Measurements from ENCODE around the gene MTHFSD.
"Not testable (repeated sequence)": the region's sequence is repeated elsewhere in the genome, so short reads cannot be mapped to it uniquely, and the experiment has no call there.

MTHFSD gene, protein sequence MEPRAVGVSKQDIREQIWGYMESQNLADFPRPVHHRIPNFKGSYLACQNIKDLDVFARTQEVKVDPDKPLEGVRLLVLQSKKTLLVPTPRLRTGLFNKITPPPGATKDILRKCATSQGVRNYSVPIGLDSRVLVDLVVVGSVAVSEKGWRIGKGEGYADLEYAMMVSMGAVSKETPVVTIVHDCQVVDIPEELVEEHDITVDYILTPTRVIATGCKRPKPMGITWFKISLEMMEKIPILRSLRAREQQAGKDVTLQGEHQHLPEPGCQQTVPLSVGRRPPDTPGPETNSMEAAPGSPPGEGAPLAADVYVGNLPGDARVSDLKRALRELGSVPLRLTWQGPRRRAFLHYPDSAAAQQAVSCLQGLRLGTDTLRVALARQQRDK

DNA sequence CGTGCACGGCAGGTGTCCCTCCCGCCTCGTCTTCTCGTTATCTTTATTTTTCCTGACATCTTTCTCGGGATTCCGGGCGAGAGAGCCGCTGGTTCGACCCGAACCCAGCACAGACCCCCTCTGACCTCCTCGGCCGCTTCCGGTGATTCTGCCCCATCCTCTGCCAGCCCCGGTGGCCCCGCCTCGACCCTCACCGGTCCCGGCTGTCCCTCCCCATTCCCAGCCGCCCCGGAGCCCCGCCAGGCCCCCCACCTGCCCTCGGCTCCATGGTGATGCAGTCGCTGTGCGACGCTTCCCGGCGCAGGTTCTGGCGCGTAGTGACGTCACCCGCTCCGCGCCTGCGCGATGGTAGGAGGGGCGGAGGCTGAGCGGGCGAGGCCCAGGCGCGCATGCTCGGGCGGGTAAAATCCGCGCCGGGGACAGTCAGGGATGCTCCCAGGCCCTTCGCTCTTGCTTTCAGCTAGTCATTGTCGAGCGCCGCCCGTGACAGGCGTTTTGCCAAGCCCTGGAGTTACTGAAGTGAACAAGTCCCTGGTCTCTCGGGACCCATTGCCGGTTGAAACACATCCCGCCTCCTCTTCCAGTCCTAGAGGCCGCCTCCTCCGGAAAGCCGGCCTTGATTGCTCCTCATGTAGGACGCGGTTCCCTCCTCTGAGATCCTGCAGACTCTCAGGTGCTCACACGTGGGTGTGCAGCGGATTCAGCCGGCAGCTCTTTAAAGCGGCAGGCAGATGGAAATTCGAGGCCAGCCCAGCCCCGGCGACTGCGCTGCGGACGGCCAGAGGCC is at the start of gene MTHFSD:
Gene MTHFSD, minus strand, starts transcription at position 319 of the 787 bp plus-strand sequence. Its CDS starts 51 bp downstream, at position 268.
- peak; percentile 87 to 98 (median 93) for DNase-seq (ENCODE audit: low read depth in 3 of 3, low spot score in 1 of 3)

DNA sequence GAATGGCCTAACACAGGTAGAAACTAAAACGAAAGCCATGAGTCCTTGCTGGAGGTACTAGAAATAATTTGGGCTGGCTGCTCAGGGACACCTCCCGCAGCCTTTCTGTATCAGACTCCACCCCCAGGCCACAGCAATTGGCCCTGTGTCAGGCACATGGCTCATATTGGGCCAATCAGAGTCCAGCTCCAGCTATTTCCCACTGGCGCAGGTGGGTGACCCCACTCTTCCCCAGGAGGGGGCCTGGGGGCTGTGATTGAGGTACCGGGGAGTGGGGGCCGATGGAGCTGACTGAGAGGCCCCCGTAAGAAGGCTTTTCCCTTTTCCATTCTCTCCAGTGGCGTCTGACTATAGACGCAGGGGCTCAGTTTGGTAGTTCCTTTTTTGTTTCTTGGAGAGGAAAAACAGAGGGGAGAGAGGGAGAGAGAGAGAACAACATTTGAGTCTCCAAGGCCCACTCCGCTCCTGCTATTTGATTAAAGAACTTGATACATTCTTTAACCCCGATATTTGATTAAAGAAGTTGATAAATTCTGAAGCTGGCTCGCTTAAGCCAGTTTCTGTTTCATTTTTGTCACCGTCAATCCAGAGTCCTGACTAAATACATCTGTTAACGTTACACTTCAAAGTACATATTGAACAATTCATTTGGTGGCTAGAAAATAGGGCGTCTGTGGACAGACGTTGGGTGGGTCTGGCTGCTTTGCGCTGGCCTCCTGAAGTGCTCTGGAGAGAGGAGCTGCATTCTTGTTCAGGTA is 49.6 kb upstream of the MTHFSD start:
- peak in 2 of 3 donors; percentile 12 to 16 for DNase-seq (ENCODE audit: low read depth in 3 of 3, low spot score in 1 of 3)

DNA sequence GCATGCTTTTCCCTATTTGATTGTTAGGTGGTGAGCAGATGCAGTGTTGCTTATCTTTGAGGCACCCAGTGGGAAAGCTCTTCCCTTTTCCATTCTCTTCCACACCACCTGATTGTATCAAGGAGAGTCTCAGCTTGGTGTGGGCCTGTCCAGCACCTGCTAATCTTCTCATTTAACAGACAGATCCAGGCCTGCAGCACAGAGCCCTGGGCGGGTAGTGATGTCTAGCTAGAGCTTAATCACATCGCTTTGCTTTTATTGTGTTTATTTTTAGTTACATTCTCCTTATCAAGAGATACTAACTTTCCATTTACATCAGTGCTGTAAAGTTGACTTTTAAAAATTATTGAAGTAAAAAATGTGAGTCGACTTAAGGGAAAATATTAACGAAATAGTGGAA is 47.5 kb upstream of the MTHFSD start:
- DNase-seq (ENCODE audit: low read depth in 3 of 3, low spot score in 1 of 3) = no peak

DNA sequence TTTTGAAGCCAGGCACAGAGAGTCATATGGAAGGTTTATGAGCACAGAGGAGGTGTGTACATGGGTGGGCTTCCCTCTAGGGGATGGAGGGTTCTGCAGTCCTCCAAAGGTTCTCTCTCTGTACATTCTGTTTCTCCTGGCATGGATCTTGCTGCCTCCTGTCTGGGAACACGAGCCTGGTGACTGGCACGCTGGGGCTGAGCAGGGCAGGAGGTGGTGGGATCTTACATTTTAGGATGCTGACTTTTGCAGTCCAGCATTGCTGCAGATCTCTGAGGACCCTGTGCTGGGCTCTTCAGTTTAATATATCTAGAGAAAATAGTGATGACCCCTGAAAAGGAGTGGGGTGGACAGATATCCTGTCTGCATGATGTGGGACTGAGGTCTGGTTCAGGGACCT is 46.3 kb upstream of the MTHFSD start:
- no peak for DNase-seq (ENCODE audit: low read depth in 3 of 3, low spot score in 1 of 3)

DNA sequence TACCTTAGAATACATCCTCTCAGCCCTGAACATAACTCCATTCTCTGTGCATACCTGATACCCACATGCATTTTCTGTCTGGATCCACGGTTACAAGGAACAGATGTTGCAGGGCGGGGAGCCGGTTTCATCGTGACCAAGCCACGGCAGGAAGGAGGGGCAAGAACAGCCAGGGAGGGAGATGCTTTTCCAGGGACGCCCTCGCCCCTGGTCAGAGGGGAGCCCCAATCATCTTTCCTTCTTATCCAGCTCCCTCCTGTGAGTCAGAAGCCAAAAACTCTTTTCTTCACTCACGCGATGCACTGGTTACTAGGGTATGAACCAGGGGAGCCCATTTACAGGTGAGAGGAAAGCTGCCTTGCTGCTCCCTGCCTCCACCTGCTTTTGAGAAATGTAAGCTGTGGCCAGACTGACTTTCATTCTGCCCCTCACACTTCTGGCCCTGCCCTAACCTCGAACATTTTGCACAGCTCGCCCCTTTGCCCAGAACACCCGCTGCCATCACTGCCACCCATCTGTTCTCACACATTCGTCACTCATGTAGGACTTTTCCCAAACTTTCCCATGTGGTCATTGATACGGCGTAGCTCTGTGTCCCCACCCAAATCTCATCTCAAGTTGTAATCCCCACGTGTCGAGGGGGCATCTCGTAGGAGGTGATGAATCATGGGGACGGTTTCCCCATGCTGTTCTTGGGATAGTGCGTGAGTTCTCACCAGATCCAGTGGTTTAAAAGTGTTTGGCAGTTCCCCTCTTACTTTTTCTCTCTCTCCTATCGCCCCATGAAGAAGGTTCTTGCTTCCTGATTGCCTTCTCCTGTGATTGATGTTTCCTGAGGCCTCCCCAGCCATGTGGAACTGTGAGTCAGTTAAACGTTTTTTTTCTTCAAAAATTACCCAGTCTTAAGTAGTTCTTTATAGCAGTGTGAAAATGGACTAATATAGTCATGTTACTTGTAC is 43.9 kb upstream of the MTHFSD start:
- no peak for DNase-seq (ENCODE audit: low read depth in 3 of 3, low spot score in 1 of 3)

DNA sequence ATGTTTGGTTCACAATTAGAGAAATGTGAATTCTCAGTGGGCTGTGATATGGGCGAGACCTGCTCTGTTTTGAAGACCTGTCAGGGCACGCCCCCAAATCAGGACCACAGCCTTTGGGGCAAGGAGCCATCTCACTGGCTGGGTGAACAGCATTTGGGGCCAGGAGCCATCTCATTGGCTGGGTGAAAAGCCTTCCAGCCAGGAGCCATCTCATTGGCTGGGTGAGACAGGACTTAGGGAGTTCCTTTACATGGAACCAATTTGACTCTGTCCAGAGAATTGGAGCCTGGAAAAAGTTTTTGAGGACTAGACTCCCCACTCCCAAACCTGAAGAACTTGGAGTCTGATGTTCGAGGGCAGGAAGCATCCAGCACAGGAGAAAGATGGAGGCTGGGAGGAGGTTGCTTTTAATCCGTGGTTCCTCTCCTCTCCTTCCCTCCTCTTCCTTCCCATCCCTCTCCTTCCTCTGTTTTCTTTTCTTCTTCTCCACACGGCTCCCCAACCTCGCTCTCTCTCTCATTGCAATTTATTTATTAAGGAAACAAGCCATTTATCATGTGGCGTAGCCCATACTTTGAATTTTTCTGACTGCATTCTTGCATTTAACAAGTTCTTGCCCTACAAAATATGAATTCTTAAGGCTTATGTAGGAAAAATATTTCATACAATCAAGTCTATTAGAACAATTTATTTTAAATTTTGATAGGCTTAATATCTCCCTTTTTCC is 43.0 kb upstream of the MTHFSD start:
- no peak for DNase-seq (ENCODE audit: low read depth in 3 of 3, low spot score in 1 of 3)

DNA sequence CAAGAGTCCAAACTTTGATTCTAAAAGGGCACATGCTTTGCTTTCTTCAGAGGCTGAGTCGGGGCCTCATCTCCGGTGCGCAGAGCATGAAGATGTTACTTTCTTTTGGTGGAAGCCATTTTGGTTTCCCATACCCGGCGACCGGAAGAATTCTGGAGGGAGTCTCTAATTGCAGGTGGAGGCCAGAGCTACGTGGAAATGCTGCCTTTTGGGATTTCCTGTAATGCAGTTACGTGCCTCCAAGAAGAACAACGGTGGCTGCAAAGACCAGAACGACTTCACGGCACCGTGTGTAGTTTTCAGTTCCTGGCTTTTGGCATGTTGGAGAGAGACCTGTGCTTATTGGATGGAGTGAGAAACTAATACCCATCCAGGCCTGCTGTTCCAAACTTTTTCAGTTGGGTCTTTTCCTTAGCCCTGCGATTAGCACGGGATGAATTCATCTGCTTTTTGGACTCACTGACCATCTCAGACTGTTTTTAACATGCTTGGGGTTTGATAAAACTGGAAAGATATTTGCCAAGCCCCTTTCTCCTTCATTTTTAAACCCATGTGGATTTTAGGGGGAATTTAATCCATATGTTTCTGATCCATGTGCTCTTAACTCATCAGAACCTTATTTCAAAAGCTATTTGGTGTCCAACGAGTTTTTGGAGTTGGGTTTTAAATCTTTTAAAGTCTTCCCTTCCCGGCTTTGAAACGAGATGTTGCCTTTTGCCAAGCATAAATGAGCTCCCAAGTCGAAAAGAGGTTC is 42.3 kb upstream of the MTHFSD start:
- DNase-seq (ENCODE audit: low read depth in 3 of 3, low spot score in 1 of 3) = no peak

DNA sequence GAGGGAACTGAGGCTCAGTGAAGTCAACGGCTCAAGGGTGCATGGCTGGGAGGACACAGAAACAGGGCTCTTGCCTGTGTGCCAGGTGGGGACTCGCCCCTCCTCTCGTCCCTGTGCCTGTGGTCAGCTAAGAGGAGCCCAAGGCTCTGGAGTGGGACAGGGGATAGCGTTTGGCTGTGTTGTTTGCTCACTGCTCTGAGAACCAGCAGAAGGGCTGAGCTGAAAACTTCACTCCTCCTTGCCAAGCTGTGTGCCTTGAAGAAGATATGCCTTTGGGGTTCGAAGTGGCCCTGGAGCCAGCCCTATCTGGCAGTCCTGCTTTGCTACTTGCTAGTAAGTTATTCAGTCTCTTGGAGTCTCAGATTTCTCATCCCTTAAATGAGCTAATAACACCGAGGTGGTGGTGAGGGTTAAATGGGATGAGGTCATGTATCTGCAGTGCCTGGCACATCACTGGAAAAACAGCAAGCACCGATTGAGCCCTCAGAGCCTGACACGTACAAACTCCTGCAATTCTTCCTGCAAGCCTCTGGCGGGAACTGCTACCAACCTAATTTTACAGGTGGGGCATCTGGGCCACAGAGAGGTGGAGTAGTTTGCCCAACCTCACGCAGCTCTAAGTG is 41.1 kb upstream of the MTHFSD start:
- DNase-seq (ENCODE audit: low read depth in 3 of 3, low spot score in 1 of 3) = no peak

DNA sequence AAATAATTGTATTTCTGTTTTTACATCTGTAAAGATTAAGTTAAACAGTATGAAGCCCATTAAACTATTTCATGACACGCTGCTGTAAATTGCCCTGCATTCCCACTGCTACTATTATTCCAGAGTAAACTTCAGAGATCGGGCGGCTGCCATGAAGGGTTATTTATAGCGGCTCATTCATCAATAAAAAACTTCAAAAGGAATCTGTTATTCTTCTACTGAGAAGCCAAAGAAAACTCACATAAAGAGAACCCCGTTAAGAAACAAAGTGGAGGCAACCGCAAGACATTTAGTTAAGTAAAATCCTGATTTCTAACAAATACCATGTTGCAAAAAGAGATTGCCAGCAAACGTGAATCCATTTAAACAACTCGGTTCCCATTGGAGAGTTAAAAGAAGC is 39.7 kb upstream of the MTHFSD start:
- no peak for DNase-seq (ENCODE audit: low read depth in 3 of 3, low spot score in 1 of 3)

DNA sequence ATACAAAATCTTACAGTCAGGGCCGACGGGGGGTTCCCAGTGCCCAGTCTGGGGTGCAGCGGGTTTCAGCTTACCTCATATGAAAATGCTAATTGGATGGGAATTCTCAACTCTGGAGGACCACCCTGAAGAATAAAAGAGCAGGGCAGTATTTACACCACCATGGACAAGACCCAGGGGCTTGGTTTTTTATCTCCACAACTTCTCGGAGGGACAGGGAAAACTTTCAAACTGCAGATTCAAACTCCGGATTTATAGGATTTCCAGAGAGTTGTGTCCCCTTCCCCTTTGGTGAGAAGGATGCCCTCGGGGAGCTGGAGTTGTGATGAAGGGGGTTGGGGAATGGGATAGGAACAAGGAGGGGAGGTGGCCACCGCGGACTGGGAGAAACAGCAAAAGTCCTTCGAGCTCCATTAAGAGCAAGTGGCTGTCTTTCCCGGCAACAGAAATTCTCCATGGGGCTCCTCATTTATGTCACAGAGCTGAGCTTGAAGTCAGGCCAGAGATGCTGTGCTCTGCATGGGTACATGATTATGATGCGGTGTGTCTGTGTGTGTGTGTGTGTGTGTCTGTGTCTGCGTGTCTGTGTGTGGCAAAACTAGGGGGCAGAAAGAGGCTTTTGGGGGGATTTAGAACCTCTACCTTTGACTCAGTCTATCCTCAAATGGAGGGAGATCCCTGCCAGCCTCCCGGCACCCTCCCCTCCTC is 39.0 kb upstream of the MTHFSD start:
- no peak for DNase-seq (ENCODE audit: low read depth in 3 of 3, low spot score in 1 of 3)

DNA sequence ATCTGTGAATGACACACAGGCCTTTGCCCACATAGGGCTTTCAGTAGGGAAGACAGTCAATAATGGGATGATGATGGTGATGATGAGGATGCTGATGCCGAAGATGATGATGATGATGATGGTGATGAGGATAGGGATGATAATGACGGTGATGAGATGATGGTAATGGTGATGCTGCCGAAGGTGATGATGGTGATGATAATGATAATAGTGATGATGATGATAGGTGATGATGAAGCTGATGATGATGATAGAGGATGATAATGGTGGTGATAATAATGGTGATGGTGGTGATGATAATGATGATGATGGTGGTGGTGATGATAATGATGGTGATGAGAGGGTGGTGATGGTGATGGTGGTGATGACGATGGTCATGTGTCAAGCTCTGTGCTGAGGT is 36.2 kb upstream of the MTHFSD start:
- no peak for DNase-seq (ENCODE audit: low read depth in 3 of 3, low spot score in 1 of 3)

DNA sequence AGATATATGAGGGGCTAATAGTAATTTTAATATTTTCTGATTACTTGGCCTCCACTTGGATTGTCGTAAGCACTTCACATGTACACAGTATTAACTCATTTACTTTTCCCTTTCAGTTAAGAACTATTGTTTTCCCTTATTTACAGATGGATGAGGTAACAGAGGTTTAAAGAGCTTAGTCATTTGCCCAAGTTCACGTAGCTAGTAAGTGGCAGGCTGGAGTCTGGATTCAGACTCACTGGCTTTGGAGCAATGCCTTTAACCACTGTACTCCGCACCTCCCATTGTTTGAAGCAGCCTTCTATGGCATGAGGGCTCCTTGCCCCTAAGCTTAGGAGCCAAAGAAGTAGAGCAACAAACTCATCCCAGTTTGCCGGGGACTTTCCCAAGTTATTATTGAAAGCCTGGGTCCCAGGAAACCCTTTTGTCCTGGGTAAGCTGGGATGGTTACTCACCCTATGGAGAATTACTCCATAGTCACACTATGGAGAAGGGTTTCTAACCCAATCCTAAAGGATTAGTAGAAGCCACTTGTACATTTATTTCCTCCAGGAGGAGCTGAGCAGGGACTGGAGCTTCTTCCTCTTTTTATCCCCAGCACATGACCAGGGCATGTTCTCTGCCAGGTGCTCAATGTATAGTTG is 35.6 kb upstream of the MTHFSD start:
- no peak for DNase-seq (ENCODE audit: low read depth in 3 of 3, low spot score in 1 of 3)

DNA sequence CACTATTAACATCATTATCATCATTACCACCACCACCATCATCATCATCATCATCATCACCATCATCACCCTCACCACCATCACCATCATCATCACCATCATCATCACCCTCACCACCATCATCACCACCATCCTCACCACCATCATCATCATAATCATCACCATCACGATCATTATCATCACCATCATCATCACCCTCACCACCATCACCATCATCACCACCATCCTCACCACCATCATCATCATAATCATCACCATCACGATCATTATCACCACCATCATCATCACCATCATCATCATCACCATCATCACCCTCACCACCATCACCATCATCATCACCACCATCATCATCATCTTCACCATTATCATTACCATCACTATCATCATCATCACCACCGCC is 32.9 kb upstream of the MTHFSD start:
- DNase-seq (ENCODE audit: low read depth in 3 of 3, low spot score in 1 of 3) = not testable (repeated sequence)

DNA sequence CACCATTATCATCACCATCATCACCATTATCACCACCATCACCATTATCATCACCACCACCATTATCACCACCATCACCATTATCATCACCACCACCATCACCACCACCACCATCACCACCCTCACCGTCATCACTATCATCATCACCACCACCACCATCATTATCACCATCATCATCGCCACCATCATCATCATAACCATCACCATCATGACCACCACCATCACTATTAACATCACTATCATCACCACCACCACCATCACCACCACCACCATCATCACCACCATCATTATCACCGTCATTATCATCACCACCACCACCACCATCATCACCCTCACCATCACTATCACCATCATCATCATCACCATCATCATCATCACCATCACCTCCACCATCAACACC is 32.5 kb upstream of the MTHFSD start:
- DNase-seq (ENCODE audit: low read depth in 3 of 3, low spot score in 1 of 3) = no peak

DNA sequence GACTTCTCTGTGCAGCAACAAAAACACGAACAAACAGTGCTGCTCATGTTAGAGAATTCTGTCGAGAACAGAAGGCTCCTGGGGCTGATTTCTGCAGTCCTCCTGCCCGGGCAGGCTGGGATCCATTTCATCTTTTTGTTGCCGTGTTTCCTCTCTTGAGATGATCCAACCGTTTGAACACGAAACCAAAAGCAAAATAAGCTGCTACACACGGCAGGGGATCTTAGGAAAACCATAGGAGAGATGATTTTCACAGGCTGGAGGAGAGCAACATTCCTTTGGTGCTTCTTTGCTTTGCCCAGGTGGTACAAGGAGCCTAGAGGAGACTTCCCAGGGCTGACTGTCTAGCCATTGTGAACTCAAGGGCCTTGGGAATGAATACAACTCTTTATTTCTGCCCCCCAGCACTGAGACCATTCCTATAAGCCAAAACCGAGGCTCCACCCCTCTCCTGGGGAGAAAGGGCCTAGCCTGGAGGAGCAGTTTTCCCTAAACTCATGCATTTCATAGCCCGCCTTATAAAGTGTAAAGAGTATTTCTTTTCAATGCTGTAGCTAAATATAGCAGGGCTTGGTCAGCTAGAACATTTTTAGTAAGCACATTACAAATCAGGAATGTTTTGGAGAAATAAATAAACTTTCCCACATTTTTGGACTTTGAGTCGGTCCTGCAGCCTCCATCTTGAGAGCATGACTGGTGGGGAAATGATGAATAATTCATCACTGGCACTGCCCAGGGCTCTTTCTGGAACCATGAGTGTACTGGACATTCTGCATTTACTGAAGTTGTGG is 31.0 kb upstream of the MTHFSD start:
- DNase-seq (ENCODE audit: low read depth in 3 of 3, low spot score in 1 of 3) = no peak

DNA sequence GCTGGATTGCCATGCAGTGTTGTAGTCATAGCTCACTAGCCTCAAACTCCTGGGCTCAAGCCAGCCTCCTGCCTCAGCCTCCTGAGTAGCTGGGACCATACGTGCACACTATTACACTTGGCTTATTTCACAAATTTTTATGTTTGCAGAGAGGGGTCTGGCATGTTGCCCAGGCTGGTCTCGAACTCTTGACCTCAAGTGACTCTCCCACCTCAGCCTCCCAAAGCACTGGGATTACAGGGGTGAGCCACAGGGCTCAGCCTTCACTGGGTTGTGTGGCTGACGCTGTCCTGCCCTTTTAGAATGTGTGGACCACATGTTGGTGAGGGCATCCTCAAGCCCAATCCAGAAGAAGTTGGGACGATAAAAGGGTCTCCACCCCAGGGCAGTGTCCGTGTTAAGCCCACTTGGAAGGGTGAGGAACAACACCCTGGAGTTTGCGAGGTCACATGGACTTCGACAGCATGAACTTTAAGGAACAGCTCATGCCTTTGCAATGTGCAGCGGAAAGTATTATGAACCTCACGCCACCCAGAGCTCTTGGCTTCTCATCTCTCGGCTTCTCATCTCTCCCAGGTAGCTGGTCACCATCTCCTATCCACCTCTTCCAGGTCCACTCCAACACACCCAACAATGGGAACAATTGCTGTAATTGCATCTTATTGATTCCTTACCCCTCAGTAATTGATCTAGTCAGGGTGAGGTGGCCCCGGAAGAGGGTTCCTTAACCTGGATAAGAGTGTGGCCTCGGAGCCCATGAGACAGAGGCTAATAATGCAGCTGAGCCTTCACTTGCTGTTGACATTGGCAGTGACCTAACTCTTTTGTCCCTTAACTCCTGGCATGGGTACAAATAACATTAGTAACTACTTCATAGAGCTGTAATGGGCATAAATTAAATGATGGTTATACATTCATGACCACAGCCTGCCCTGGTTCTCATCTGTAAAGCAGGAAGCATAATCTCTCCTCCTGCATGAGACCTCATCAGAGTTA is 30.0 kb upstream of the MTHFSD start:
- no peak for DNase-seq (ENCODE audit: low read depth in 3 of 3, low spot score in 1 of 3)

Measured in stimulated activated CD4-positive, alpha-beta T cell treated with anti-CD3 and anti-CD28 coated beads, TNF-alpha, amount 100 ng/mL, for 1 hour (primary cell).